DMS53 treated with DMSO at 0.1 percent for 48 hours (cell line): ENCODE measurements around the gene COX20.

Source experiments
- DNase-seq: peaks from one replicate; lab custom pipeline; 2025; ENCODE audit not compliant: unreplicated experiment; lab: John Stamatoyannopoulos, UW

Gene COX20

DNA sequence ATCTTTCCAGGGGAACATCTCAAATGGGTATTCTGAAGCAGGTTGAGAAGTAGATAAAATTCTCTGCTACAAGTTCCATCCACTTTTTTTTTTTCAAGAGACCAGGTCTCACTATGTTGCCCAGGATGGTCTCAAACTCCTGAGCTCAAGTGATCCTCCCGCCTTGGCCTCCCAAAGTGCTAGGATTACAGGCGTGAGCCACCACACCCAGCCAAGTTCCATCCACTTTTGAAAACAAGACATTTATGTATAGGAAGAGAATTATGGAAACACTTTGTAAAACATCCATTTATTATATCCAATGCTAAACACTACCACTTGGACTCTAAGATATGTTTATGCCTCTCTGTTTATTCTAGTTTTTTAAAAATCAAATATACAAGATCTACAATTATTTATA, 15.4 kb downstream of the COX20 start:
- DNase-seq, result no peak

DNA sequence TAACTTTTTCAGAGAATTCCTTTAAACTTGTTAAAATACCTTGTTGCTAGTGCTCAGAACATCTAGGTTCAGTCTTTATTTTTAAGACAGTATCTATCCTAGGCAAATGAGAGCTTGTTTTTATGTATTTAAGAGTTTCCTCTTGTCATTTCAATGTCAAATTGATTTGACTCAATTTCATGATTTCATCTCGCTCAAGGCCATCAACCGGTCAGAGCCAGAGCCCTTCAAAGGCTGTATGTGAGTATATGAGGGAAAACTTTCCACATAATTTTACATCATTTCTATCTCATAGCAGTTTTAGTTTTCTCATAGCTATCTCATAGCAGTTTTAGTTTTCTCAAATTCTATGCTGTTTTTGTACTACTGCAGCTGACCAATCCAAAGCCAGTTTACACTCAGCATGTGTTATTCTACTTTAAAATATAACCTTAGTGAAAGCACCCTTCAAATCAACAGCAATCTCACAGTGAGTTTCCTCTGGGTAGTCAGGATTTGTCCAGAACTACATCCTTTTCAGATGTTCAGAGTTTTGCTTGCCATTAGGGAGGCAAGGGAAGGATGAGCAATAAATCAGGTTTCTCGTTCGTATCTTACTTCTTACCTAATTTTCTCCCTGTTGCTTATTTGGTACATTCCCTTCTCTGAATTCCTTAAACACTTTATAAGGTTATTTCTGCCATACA, 16.2 kb downstream of the COX20 start:
- no peak for DNase-seq

DNA sequence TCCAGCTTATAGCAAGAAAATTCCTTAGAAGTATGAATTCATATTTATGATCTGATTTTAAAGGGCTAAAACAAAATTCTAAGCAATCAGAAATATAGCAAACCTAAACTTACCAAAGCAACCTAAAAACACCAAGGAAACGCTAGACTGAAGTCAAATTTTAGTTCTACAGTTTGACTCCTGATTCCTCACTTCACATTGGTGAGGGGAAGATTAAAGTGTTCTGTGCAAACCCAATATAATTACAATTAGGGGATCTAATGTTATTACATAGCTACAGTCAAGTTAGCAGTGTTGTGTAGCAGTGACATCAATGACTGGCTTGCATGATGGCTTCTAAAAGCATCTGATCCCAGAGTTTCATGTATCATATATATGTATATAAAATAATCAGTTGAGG, 17.2 kb downstream of the COX20 start:
- no peak for DNase-seq

DNA sequence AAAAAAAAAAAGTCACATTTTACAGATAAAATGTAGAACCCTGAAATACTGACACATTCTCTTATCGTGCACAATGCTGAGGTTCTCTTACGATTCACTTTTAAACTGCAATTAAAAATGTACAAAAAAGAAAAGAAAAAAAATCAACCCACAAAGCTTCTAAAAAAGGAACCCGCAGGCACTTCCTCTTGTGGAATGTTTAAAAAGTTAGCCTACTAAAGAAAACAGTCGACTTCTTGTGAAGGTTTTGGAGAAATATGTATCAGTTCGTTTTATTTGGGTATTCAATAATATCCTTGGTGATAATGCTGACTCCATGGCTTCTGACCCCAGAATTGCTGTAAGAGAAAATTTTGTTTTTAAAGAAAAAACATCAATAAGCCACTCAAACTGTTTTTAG, 18.7 kb downstream of the COX20 start:
- DNase-seq, result no peak

DNA sequence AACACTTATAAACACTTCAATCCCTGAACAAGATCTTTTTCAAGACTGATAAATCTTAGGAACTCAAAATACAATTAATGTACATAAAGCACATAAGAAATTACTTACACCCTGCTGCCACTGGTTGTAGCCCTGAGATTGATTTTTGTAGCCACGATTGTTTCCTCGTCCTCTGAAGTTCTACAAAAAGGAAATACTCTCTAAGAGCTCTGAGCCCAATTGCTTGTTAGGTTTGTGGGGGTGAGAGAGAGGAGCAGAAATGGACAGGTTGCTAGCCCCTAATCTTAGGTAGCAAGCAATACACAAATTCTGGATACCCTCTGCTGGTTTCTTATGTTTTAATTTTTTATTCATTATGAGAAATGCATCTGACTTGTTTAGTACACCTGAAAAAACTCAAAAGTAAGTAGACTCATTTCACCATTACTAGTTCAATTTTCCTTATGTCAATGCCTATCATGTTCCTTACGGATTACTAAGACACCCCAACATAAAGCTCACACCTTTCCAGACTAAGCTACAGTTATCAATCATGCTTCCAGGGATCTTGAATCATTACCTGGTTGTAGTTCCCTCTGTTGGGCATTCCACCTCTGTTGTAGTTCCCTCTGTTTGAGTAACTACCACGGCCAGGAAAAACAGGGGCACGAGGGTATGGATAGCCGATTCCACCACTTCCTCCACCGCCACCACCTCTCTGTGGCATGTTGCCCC, 19.6 kb downstream of the COX20 start:
- no peak for DNase-seq

DNA sequence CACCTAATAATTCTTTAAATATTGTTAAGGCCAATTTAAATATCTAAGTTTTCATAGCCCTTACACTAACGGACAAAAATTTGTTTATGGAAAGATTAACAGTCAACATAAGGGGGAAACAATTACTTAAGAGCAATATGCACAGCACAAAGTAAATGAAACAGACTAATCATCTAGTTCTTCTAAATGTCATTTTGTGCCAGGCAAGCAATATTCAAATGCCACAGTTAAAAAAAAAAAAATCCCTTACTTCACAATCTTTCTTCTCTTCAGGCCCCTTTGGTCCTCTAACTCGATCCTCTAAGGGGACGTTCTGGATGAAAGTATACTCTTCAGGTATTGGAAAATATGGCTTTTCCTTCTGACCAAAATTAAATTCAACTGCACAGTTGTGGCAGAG, 22.3 kb downstream of the COX20 start:
- DNase-seq, result no peak

DNA sequence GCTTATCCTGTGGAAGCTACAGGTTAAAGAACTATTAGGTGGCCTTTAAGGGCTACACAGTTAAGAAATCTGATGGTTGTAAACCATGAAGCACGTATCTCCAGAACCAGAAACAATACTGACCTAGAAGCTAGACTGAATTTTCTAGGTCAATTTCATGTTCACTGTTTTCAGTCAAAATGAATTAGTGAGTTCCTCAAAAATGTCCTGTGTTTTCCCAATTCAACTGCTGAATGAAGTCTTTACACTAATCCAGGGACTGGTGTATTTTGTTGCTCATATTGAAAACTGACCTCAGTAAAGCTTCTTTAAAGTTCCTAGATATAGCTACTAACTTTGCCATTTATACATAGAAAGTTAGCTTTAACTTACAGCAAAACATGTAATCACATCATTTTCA, 22.9 kb downstream of the COX20 start:
- DNase-seq, result no peak

DNA sequence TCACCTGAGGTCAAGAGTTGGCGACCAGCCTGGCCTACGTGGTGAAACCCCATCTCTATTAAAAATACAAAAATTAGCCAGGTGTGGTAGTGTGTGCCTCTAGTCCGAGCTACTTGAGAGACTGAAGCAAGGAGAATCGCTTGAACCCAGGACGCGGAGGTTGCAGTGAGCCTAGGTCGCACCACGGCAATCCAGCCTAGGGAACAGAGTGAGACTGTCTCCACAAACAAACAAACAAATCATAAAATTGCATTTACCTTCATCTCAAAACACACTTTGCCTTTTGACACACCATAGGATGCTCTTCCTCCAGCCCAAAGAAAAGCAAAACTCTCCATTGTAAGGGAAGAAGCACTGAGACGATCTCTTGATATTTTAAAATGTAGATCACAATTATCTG, 24.6 kb downstream of the COX20 start:
- DNase-seq, result no peak

DNA sequence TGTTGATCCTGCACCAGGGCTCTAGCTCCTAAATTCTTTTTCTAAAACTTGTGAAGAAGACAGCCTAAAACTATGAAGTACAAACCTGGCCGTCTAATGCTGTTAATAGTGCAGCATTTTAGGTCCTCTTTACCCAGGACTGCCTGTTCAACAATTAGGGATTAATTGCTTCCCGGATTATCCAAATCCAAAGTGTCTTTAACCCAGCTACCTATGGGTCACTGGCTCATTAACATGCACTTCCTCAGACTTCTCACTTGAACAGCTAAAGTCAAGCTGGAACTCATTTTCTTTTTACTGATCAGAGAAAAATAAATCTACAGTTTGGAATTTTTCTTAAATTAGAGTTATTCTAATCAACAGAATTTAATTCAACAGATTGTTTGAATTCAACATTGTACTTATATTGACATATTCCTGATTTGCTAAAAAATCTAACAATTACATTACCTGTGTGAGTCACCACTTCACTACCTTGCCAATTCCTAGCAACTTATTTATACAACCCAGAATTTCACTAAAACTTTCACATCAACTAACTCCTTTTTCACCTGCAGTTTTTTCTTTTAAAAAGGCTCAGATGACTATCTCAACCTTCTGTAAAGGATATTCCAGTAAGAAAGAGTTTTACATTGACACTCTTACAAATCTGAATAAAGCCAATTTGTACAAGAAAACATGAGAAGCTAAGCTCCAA, 25.6 kb downstream of the COX20 start:
- DNase-seq, result no peak

DNA sequence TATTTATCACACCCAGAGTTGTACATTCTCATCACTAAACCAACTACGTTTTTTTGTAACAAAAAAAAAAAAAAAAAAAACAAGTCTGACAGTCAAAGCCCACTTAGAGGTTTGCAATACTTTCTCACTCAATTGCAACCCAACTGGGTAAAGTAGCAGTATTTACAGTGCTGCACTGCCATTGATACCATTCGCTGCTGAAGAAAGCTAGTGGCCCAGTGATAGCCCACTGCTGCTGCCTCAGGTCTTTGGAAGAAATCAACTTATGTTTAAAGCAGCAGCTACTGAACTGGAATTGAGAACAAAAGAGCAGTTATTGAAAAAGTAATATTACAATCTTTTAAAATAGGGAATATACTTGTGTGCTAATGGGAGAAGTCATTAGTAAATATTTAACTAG, 26.2 kb downstream of the COX20 start:
- no peak for DNase-seq

DNA sequence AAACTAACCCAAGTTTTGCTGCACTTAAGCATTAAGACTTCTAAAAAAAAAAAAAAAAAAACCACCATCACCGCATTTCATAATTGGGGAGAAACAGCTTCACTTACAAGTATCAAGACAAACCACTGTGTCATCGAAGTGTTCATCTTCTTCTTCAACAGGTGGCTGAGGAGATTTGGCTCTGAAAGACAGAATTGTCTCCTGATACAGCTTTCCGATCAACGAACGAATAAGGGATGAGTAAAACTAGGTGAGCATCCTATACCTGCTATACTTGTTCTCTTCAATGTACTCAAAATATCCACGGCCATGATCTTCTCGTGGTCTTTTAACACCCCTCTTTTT, 26.9 kb downstream of the COX20 start:
- DNase-seq, result no peak

DNA sequence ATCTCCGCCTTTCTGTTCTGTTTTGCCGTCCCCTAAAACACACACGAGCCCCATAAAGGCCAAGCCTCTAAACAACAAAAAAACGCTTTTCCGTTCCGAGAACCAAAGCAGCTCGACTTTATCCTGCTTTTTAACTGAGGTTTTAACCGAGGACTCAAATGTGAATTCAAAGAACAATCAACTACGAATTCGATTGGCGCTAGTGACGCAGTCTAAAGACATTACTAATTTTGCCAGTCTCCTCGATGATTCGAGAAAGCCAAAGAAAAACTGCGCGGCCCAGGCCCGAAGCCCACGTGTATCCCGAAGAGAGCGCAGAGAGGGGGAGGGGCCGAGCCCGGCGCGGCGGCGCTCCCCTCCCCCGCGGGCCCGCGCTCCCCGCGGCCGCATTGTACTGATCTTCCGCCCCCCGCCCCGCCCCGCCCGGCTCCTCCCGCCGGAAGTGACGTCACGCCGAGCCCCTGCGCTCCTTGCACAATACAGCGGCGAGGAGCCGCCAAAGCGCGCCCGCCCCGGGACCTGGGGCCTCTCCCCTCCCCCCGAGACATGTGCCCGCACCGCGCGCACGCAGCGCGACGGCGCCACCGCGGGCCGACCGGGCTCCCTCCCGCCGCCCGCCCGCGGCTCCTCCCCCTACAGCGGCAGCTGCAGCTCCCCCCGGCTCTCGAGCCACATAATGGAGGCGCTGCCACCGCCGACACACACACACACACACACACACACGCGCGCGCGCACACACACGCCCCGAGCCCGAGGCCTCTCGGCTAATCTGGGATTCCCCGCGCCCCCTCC, 27.4 kb downstream of the COX20 start:
- peak; percentile 80 for DNase-seq

DNA sequence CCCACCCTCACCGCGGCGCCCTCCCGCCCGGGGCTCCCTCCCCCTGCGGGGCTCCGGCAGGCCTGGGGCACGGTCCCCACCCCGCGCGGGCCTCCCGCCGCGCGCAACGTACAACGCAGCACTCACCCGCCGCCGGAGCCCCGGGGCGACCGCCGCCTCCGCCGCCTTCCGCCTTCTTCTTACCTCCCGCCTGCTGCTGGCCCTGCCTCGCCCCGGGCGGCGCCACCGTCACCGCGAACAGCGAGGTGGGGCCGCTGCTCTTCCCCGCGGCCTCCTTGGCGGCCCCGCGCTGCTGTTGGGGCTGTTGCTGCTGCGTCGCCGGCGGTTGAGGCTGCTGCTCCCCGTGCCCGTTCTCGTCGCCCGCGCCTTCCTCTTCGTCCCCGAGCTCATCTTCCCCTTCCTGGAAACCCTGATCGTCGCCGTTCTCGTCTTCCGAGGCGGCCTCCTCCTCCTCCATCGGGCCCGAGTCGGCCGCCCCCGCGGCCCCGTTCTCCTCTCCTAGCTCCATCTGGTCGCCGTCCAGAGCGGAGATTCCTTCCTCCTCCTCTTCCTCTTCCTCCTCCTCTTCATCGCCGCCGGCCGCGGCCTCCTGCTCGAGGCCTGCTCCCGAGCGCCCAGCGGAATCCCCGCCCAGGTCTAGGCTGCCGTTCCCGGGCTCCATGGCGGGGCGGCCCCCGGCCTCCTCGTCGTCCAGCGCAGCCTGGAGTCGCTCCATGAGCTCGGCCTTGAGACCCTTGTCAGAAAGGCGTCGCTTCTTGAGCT, 28.2 kb downstream of the COX20 start:
- no peak for DNase-seq

DNA sequence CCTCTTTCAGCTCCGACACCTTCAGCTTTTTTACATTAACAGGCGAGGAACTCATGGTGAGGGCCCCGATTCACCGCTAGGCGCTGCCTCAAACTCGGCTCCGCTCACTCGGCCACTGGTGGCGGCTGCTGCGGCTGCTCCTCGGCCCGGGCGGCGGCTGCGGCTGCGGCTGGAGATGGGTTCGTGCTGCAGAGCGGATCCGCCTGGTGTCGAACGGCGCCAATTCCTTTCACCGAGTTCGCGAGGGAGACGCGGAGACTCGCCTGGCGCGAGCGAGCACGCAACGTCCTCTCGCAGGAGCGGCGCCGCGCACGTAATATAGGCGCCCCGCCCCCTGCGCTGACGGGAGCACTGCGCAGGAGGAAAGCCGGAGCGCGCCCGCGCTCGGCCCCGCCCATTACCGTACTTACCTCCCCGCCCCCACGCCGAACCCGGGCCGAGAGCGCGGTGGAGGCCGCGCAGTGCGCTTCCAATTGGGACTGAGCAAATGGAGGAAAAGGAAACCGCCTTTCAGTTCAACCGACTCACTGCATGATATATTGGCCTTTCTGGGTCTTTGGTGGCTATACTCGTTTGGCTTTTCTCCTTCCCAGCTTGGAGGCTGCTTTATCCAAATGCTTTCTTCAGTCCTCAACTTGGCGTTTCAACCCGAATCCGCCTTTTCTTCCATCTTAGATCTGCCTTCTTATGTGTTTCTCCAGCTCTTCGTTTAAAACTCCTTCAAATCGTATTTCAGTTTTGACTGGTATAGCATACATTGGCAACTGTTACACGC, 29.0 kb downstream of the COX20 start, which contains the start of gene HNRNPU:
HNRNPU (minus strand) TSS at position 291 of the 775 bp plus-strand sequence; CDS start at position 55, 236 bp downstream.
- peak; percentile 96 for DNase-seq

DNA sequence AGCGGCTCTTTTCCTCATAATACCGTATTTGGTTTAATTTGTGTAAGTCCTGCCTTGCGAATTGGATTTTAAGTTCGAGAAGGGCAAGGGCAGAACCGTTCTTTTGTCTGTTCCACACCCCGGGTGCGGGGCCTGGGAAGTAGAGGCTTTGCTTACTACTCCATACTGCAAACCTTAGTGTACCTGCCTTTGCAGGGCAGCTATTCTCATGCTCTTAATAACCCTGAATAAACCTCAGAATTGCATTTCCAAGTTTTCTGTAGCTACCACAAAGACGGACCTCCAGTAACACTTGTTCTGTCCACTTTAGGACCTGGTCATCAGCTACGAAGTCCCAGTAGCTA, 29.5 kb downstream of the COX20 start:
- DNase-seq, result peak; percentile 51

DNA sequence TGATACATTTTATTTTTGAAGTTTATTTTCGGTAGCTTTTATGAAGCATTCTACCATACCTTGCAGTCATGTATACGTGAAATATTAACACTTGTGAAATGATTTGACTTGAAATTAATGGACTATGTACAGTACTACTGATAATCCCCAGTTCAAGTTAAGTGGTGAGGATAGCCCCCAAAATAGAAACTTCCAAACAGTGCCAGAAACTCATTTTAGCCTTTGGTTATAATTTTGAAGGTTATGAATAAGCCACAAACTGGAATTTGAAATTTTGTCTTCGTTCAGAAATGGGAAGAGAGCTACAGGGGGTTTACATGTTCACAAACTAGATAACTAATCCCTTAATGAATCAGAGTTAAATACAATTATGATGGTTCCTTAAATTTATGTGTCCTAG, 30.4 kb downstream of the COX20 start:
- no peak for DNase-seq

DNA sequence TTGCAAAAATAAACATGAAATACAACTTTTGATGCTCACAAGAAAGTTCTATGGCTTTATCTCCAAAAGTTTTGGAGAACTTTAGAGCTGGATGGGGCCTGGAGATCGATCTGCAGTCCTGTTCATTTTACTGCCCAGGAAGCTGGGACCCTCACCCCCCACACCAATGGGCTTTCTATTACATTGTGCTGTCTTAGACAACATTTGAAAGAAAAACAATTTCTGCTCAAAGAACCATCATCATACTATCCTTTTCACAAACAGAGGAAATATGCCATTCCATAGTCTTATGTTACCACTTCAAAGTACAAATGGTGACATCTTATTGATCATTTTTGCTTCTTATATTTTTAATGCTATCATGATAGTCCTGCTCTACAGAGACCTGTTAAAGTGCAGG, 30.9 kb downstream of the COX20 start:
- no peak for DNase-seq

DNA sequence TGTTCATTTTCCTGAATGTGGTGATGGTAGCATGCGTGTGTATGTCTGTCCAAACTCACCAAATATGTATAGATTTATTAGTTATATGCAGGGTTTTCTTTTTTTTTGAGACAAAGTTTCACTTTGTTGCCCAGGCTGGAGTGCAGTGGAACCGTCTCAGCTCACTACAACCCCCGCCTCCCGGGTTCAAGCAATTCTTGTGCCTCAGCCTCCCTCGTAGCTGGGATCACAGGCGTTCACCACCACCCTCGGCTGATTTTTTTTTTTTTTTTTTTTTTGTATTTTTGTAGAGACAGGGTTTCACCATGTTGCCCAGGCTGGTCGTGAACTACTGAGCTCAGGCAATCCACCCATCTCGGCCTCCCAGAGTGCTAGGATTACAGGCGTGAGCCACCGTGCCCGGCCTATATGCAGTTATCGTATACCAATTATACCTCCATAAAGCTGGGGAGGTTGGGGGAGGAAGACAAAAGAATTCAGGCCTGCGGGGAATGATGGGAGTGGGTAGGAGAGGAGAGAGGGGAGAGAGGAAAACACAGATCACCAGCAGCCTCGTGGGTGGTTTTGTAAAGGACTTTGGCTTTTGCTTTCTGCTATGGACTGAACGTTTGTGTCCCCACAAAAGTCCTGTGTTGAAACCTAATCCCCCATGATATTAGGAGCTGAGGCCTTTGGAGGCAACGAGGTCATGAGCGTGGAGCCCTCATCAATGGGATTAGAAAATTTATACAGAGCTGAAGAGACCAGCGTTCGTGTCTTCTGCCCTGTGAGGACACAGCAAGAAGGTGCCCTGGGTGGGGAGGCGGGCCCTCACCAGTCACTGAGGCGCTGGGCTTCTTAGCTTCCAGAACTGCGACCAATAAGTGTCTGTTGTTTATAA, 33.3 kb downstream of the COX20 start:
- no peak for DNase-seq

DNA sequence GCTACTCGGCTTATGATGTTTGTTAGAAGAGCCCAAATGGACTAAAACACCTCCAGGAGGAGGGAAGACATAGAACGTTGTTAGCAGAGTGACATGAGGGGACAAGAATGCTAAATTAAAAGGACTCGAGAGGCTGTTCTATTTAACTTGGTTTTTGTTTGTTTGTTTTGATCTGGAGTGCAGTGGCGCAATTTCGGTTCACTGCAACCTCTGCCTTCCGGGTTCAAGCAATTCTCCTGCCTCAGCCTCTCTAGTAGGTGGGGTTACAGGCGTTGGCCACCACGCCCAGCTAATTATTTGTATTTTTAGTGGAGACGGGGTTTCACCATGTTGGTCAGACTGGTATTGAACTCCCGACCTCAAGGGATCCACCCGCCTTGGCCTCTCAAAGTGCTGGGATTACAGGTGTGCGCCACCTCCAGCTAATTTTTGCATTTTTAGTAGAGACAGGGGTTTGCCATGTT, 33.9 kb downstream of the COX20 start:
- DNase-seq, result no peak
